Hepatocyte (in vitro differentiated cells): ENCODE results near the gene ZNF212.

Experiments
- EZH2 ChIP-seq: fragments of 200-600 bp; sonication (generic); IDR thresholded peaks from 2 replicates; pipeline ENCODE4 v1.6.1; 2016; ENCODE audit warnings: antibody characterized with exemption, mild to moderate bottlenecking, borderline replicate concordance
- EZH2phosphoT487 ChIP-seq: fragments of 200-600 bp; sonication (generic); IDR thresholded peaks from one replicate; pipeline ENCODE4 v1.6.1; 2018; ENCODE audit warnings: antibody characterized with exemption, mild to moderate bottlenecking, low read depth, moderate library complexity; ENCODE audit not compliant: unreplicated experiment, severe bottlenecking

DNA sequence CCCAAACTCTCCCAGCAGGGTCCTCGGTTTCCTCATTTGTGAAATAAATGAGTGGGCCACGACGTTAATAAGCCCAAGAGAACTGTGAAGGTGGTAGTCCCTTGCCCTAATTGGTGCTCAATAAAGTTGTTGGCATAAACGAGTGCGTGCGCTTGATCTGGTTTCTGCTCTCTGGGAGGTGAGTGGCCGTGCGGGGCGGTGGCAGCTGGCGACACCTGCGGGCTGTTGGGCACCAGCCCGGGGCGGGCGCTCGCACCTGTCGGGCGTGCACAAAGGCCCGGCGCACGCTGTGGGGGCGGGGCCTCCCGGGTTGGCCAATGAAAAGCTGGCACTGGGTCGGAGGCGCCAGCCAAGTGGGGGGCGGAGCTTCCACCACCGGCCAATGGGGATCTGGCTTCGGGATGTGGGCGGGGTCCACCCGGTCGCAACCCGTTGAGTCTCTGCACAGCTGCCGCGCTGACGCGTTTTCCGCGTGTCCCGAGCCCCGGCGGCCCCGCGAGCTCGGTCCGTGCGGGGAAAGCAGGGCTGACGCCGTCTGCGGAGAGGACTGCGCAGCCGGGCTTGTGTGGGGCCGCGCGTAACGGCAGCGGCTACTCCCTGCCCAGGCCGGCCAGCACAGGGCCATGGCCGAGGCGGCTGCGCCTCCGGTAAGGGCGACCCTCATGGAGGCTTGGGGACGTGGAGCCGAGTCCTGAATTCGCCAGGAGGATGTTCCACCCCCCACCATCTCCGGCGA lies 45.6 kb downstream of the ZNF212 start:
- TF ChIP-seq EZH2phosphoT487 (no peak), EZH2 (no peak)
